ENCODE measurements around the gene SCAF8. TPM values are rescaled to one million over a fixed set of nuclear protein-coding genes. Genes with fewer than 3 reads are reported as not detected.

The SCAF8 gene
- polyA plus RNA-seq, 1 donor from 2014 or later, result 34.1 TPM

DNA sequence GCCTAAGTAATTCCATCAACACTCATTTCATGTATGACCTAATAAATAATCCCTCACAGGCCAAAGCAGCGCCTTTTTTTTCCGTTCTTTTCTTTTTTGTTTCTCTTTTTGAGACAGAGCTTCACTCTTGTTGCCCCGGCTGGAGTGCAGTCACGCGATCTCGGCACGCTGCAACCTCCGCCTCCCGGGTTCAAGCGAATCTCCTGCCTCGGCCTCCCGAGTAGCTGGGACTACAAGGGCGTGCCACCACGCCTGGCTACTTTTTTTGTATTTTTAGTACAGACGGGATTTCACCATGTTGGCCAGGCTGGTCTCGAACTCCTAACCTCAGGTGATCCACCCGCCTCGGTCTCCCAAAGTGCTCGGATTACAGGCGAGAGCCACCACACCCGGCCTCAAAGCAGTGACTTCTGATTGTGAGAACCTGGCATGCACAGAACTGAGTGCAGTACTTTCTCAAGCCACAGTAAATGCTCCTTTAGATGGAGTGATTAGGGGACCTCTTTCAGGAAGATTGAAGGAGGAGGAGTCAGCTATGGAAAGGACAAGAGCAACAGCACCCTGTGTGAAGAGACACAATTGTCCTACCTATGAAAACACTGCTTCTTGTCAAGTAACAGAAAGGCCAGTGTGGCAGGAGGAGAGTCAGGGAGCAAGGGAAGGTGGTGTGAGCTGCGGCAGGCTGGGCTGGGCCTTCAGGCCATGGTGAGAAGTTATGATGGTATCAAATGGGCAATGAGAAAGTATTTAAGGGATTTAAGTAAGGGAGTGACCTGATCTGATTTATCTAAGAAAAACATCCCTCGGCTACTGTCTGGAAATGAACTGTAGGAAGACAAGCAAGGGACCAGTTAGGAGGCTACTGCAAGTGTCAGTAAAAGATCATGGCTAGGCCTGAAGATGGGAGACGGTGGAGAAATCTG, 1.7 kb upstream of the SCAF8 start:
- H3K4me2 ChIP-seq (ENCODE audit: low read length), result no peak overlapping the region
- TF ChIP-seq POLR2AphosphoS5 (IDR thresholded peaks at IDR 0.05) (no peak), EP300 (conservative IDR thresholded peaks at IDR 0.05; ENCODE audit: poor library complexity, severe bottlenecking) (no peak), EZH2 (IDR thresholded peaks at IDR 0.05; ENCODE audit: borderline replicate concordance, insufficient read depth, low read length, poor library complexity, severe bottlenecking) (no peak), TAF1 (IDR thresholded peaks at IDR 0.05; ENCODE audit: low read depth) (no peak), SMC3 (conservative IDR thresholded peaks at IDR 0.05; ENCODE audit: poor library complexity) (no peak), MXI1 (conservative IDR thresholded peaks at IDR 0.05; ENCODE audit: poor library complexity, severe bottlenecking) (no peak), RAD21 (conservative IDR thresholded peaks at IDR 0.05) (no peak)
- TF ChIP-seq, protein P1, sequence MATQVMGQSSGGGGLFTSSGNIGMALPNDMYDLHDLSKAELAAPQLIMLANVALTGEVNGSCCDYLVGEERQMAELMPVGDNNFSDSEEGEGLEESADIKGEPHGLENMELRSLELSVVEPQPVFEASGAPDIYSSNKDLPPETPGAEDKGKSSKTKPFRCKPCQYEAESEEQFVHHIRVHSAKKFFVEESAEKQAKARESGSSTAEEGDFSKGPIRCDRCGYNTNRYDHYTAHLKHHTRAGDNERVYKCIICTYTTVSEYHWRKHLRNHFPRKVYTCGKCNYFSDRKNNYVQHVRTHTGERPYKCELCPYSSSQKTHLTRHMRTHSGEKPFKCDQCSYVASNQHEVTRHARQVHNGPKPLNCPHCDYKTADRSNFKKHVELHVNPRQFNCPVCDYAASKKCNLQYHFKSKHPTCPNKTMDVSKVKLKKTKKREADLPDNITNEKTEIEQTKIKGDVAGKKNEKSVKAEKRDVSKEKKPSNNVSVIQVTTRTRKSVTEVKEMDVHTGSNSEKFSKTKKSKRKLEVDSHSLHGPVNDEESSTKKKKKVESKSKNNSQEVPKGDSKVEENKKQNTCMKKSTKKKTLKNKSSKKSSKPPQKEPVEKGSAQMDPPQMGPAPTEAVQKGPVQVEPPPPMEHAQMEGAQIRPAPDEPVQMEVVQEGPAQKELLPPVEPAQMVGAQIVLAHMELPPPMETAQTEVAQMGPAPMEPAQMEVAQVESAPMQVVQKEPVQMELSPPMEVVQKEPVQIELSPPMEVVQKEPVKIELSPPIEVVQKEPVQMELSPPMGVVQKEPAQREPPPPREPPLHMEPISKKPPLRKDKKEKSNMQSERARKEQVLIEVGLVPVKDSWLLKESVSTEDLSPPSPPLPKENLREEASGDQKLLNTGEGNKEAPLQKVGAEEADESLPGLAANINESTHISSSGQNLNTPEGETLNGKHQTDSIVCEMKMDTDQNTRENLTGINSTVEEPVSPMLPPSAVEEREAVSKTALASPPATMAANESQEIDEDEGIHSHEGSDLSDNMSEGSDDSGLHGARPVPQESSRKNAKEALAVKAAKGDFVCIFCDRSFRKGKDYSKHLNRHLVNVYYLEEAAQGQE (IDR thresholded peaks at IDR 0.05; ENCODE audit: borderline replicate concordance), result no peak
- TF ChIP-seq, protein P2, sequence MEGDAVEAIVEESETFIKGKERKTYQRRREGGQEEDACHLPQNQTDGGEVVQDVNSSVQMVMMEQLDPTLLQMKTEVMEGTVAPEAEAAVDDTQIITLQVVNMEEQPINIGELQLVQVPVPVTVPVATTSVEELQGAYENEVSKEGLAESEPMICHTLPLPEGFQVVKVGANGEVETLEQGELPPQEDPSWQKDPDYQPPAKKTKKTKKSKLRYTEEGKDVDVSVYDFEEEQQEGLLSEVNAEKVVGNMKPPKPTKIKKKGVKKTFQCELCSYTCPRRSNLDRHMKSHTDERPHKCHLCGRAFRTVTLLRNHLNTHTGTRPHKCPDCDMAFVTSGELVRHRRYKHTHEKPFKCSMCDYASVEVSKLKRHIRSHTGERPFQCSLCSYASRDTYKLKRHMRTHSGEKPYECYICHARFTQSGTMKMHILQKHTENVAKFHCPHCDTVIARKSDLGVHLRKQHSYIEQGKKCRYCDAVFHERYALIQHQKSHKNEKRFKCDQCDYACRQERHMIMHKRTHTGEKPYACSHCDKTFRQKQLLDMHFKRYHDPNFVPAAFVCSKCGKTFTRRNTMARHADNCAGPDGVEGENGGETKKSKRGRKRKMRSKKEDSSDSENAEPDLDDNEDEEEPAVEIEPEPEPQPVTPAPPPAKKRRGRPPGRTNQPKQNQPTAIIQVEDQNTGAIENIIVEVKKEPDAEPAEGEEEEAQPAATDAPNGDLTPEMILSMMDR (IDR thresholded peaks at IDR 0.05; ENCODE audit: poor library complexity, severe bottlenecking), result no peak
- no peaks in the 10 kb centered on the region for H3K9me2 ChIP-seq (ENCODE audit: insufficient read depth, low read length)
- no peaks in the 10 kb centered on the region for H3K9me3 ChIP-seq (ENCODE audit: low read length)
- H3K27me3 ChIP-seq (ENCODE audit: insufficient read depth, low read depth, low read length), result no peaks in the 10 kb centered on the region
- no peaks in the 10 kb centered on the region for H3K36me3 ChIP-seq (ENCODE audit: insufficient read depth, low read length)
- H3K4me3 ChIP-seq (ENCODE audit: low read length), result no peak overlapping the region
- H3K9ac ChIP-seq (ENCODE audit: low read length), result no peak overlapping the region
- no peak overlapping the region for H3K27ac ChIP-seq (ENCODE audit: low read length)
- peaks cover 3% of the 10 kb centered on the region for H4K20me1 ChIP-seq (ENCODE audit: insufficient read depth)
- peaks cover 16% of the 10 kb centered on the region for H3K79me2 ChIP-seq (replicated peaks; ENCODE audit: insufficient read depth, low read length)
- no peaks in the 10 kb centered on the region for H3F3A ChIP-seq (ENCODE audit: insufficient read depth, low read length, poor library complexity, severe bottlenecking)
- H2AFZ ChIP-seq (ENCODE audit: low read depth, low read length), result no peak overlapping the region

DNA sequence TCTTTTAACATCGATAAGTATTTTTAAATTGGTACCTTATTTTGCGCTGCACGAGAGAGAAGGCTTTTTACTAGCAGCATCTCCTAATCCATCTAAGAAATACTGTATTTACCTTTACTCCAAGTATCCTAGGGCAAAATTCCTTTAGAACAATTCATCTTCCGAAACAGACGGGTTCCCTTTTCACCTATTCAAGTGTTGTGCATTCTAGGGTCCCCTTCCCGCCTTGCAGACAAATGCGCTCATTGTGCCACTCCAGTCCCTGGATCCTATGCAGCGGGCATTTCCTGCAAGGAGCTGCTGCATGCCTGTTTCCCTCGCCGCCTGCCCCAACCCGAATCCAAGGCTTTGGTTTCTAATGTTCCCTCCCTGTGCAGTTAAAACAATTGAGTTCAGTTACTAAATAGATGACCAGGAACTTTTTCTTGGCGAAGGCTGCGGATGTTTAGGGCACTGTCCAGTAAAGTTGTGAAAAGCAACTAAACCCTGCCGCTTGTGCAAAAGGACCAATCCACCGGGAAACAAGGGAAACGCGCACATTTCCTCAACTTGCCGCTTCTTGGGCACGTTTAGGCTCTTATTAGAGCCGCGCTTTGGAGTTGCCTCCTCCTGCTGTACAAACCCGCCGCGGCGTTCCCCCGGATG, 556 bp upstream of the SCAF8 start:
- Histone ChIP-seq H3K9me2 (ENCODE audit: insufficient read depth, low read length) (no peaks in the 10 kb centered on the region), H3K27me3 (ENCODE audit: insufficient read depth, low read depth, low read length) (no peaks in the 10 kb centered on the region), H2AFZ (ENCODE audit: low read depth, low read length) (peak overlapping the region; percentile 47), H4K20me1 (ENCODE audit: insufficient read depth) (peaks cover 13% of the 10 kb centered on the region), H3F3A (ENCODE audit: insufficient read depth, low read length, poor library complexity, severe bottlenecking) (no peaks in the 10 kb centered on the region), H3K79me2 (replicated peaks; ENCODE audit: insufficient read depth, low read length) (peaks cover 27% of the 10 kb centered on the region), H3K36me3 (ENCODE audit: insufficient read depth, low read length) (no peaks in the 10 kb centered on the region), H3K9ac (ENCODE audit: low read length) (peak overlapping the region; percentile 99), H3K27ac (ENCODE audit: low read length) (peak overlapping the region; percentile 50), H3K9me3 (ENCODE audit: low read length) (no peaks in the 10 kb centered on the region), H3K4me2 (ENCODE audit: low read length) (peak overlapping the region; percentile 44), H3K4me3 (ENCODE audit: low read length) (peak overlapping the region; percentile 96)
- TF ChIP-seq SMC3 (conservative IDR thresholded peaks at IDR 0.05; ENCODE audit: poor library complexity), result no peak
- peak; percentile 86 for TF ChIP-seq MXI1 (conservative IDR thresholded peaks at IDR 0.05; ENCODE audit: poor library complexity, severe bottlenecking)
- no peak for TF ChIP-seq EP300 (conservative IDR thresholded peaks at IDR 0.05; ENCODE audit: poor library complexity, severe bottlenecking)
- TF ChIP-seq, protein P1 (IDR thresholded peaks at IDR 0.05; ENCODE audit: borderline replicate concordance), result no peak
- TF ChIP-seq, protein P2 (IDR thresholded peaks at IDR 0.05; ENCODE audit: poor library complexity, severe bottlenecking), result no peak
- TF ChIP-seq POLR2AphosphoS5 (IDR thresholded peaks at IDR 0.05), result no peak
- TF ChIP-seq EZH2 (IDR thresholded peaks at IDR 0.05; ENCODE audit: borderline replicate concordance, insufficient read depth, low read length, poor library complexity, severe bottlenecking), result no peak
